GM23338 (cell line): ENCODE data around the gene MYOD1. TPM values are rescaled to one million over a fixed set of nuclear protein-coding genes. Genes with fewer than 3 reads are reported as not detected.

Experiments
- ATAC-seq: fragments of 200-7000 bp; cut with Tn5 transposase; 3 replicates; pipeline ENCODE4 v1.9.1; 2020
- DNase-seq: peaks from one replicate; pipeline ENCODE4 v3.0.0-alpha.2; 2015; ENCODE audit warnings: low spot score
- H2AFZ ChIP-seq: fragments of 200-600 bp; sonication (generic); 2 replicates; pipeline ENCODE4 v1.8.0; 2016; ENCODE audit warnings: antibody characterized with exemption, mild to moderate bottlenecking, moderate library complexity
- H3F3A ChIP-seq: fragments of 200-600 bp; sonication (generic); replicated peaks from 2 replicates; pipeline ENCODE4 v1.8.0; 2017; ENCODE audit warnings: antibody characterized with exemption, mixed run types, low read depth
- H3K27ac ChIP-seq: fragments of 200-600 bp; sonication (generic); 2 replicates; pipeline ENCODE4 v1.6.1; 2016; ENCODE audit warnings: low read depth
- H3K27me3 ChIP-seq: fragments of 200-600 bp; sonication (generic); 2 replicates; pipeline ENCODE4 v1.8.0; 2016; ENCODE audit warnings: mild to moderate bottlenecking, mixed run types, moderate library complexity; ENCODE audit not compliant: insufficient read depth
- H3K36me3 ChIP-seq: fragments of 200-600 bp; sonication (generic); 2 replicates; pipeline ENCODE4 v1.8.0; 2016; ENCODE audit warnings: mild to moderate bottlenecking; ENCODE audit not compliant: insufficient read depth
- H3K4me1 ChIP-seq: fragments of 200-600 bp; sonication (generic); 2 replicates; pipeline ENCODE4 v1.8.0; 2016; ENCODE audit warnings: mild to moderate bottlenecking, moderate library complexity; ENCODE audit not compliant: insufficient read depth
- H3K4me2 ChIP-seq: fragments of 200-600 bp; sonication (generic); 2 replicates; pipeline ENCODE4 v1.7.1; 2017; ENCODE audit warnings: mixed run types
- H3K4me3 ChIP-seq: fragments of 200-600 bp; sonication (generic); 2 replicates; pipeline ENCODE4 v1.6.1; 2016; ENCODE audit warnings: mixed run types
- H3K79me2 ChIP-seq: fragments of 200-600 bp; sonication (generic); replicated peaks from 2 replicates; pipeline ENCODE4 v1.8.0; 2017; ENCODE audit warnings: mild to moderate bottlenecking; ENCODE audit not compliant: insufficient read depth
- H3K9me2 ChIP-seq: fragments of 200-600 bp; sonication (generic); 2 replicates; pipeline ENCODE4 v1.8.0; 2017; ENCODE audit not compliant: insufficient read depth
- H4K20me1 ChIP-seq: fragments of 200-600 bp; sonication (generic); replicated peaks from 2 replicates; pipeline ENCODE4 v1.8.0; 2017; ENCODE audit warnings: mild to moderate bottlenecking; ENCODE audit not compliant: insufficient read depth
- H3K27ac Mint-ChIP-seq: 2 replicates; pipeline ENCODE4 v1.8.0; 2020; ENCODE audit warnings: inconsistent platforms, mild to moderate bottlenecking, moderate library complexity, mixed read lengths
- H3K27me3 Mint-ChIP-seq: 3 replicates; pipeline ENCODE4 v1.8.0; 2022; ENCODE audit warnings: low read depth, mild to moderate bottlenecking, moderate library complexity, mixed read lengths, inconsistent platforms; ENCODE audit not compliant: insufficient read depth, poor library complexity
- H3K36me3 Mint-ChIP-seq: 3 replicates; pipeline ENCODE4 v1.8.0; 2021; ENCODE audit warnings: low read depth, mild to moderate bottlenecking, inconsistent platforms, moderate library complexity, mixed read lengths
- H3K4me1 Mint-ChIP-seq: 3 replicates; pipeline ENCODE4 v1.8.0; 2020; ENCODE audit warnings: mild to moderate bottlenecking, inconsistent platforms, mixed read lengths
- H3K4me3 Mint-ChIP-seq: 3 replicates; pipeline ENCODE4 v1.8.0; 2021; ENCODE audit warnings: moderate library complexity, mild to moderate bottlenecking, inconsistent platforms, mixed read lengths
- H3K9me3 Mint-ChIP-seq: 3 replicates; pipeline ENCODE4 v1.8.0; 2020; ENCODE audit warnings: moderate library complexity, mild to moderate bottlenecking, inconsistent platforms, mixed read lengths
- CREB1 ChIP-seq: fragments of 250-450 bp; sonication (Bioruptor Pico); IDR thresholded peaks from 2 replicates; pipeline ENCODE4 v1.5.0; 2020; ENCODE audit warnings: low read depth, mild to moderate bottlenecking, moderate library complexity
- ETS1 ChIP-seq: IDR thresholded peaks from 2 replicates; pipeline ENCODE4 v1.6.1; 2016; ENCODE audit warnings: antibody characterized with exemption
- EZH2 ChIP-seq: fragments of 200-600 bp; sonication (generic); IDR thresholded peaks from one replicate; pipeline ENCODE4 v1.8.0; 2017; ENCODE audit warnings: antibody characterized with exemption, mild to moderate bottlenecking, low read depth; ENCODE audit not compliant: unreplicated experiment
- JUNB ChIP-seq: IDR thresholded peaks from one replicate; pipeline ENCODE4 v1.6.1; 2016; ENCODE audit warnings: antibody characterized with exemption; ENCODE audit not compliant: unreplicated experiment
- STAT1 ChIP-seq: IDR thresholded peaks from one replicate; pipeline ENCODE4 v1.6.1; 2016; ENCODE audit warnings: antibody characterized with exemption; ENCODE audit not compliant: unreplicated experiment
- ZNF114 ChIP-seq: fragments of 250-450 bp; sonication (Bioruptor Pico); IDR thresholded peaks from 2 replicates; pipeline ENCODE4 v1.5.0; 2020; ENCODE audit warnings: mild to moderate bottlenecking, moderate library complexity
- ZNF331 ChIP-seq: fragments of 250-450 bp; sonication (Bioruptor Pico); IDR thresholded peaks from 2 replicates; pipeline ENCODE4 v1.5.0; 2020; ENCODE audit warnings: low read depth, mild to moderate bottlenecking, moderate library complexity
- polyA plus RNA-seq: library from polyadenylated mRNA; unstranded; fragments of >200 nt; fragmentation: Nextera tagmentation; extraction: Ambion mirVana; gene quantifications from 2 replicates; pipeline ENCODE4 v1.2.1, GENCODE V29; 2016
- total RNA-seq: library from RNA; depleted of rRNA; stranded (reverse); fragments of >200 nt; shearing (Covaris generic); gene quantifications from 2 replicates; pipeline ENCODE4 v1.2.3, GENCODE V29; 2014
- TF ChIP-seq, protein P1 (sequence below), 2 experiments: fragments of 200-600 bp in 1 of 2; sonication (generic) in 1 of 2; conservative IDR thresholded peaks; 2 replicates each; pipeline versions ENCODE4 v1.5.1 to v1.6.1; 2016 to 2017; ENCODE audit warnings: antibody characterized with exemption in 2 of 2, low read depth in 2 of 2, mild to moderate bottlenecking in 2 of 2, moderate library complexity in 1 of 2
- TF ChIP-seq, protein P2 (sequence below): IDR thresholded peaks from one replicate; pipeline ENCODE4 v1.6.1; 2018; ENCODE audit warnings: antibody characterized with exemption; ENCODE audit not compliant: unreplicated experiment
- TF ChIP-seq, protein P3 (sequence below): fragments of 250-450 bp; sonication (Bioruptor Pico); IDR thresholded peaks from 2 replicates; pipeline ENCODE4 v1.5.0; 2020; ENCODE audit warnings: mild to moderate bottlenecking, moderate library complexity

The MYOD1 gene
- total and polyA plus RNA-seq, 2 experiments from 2014 or later, result not detected

GRCh38 chr11:17767914-17768313, 48.5 kb downstream of the MYOD1 start (continued):
- TF ChIP-seq ZNF114 (no peak), EZH2 (no peak), ZNF331 (no peak), STAT1 (no peak)
- TF ChIP-seq, protein P1, sequence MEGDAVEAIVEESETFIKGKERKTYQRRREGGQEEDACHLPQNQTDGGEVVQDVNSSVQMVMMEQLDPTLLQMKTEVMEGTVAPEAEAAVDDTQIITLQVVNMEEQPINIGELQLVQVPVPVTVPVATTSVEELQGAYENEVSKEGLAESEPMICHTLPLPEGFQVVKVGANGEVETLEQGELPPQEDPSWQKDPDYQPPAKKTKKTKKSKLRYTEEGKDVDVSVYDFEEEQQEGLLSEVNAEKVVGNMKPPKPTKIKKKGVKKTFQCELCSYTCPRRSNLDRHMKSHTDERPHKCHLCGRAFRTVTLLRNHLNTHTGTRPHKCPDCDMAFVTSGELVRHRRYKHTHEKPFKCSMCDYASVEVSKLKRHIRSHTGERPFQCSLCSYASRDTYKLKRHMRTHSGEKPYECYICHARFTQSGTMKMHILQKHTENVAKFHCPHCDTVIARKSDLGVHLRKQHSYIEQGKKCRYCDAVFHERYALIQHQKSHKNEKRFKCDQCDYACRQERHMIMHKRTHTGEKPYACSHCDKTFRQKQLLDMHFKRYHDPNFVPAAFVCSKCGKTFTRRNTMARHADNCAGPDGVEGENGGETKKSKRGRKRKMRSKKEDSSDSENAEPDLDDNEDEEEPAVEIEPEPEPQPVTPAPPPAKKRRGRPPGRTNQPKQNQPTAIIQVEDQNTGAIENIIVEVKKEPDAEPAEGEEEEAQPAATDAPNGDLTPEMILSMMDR (conservative IDR thresholded peaks at IDR 0.05; ENCODE audit: low read depth in 2 of 2), result no peak

- Mint-ChIP-seq H3K27ac (no peak overlapping the region), H3K4me3 (no peak overlapping the region), H3K4me1 (peaks cover 5% of the 10 kb centered on the region), H3K36me3 (no peaks in the 10 kb centered on the region), H3K9me3 (no peaks in the 10 kb centered on the region; the same call in 2 of the 3 replicates), H3K27me3 (peaks cover 3% of the 10 kb centered on the region)
- no peaks in the 10 kb centered on the region for H3K79me2 ChIP-seq
- ATAC-seq (no peak), DNase-seq (no peak)
- no peak overlapping the region for H3K4me2 ChIP-seq
- H3K9me2 ChIP-seq, result no peaks in the 10 kb centered on the region
- H2AFZ ChIP-seq, result no peak overlapping the region
- no peaks in the 10 kb centered on the region for H4K20me1 ChIP-seq
- H3K4me1 ChIP-seq, result no peaks in the 10 kb centered on the region
- no peaks in the 10 kb centered on the region for H3F3A ChIP-seq
- H3K4me3 ChIP-seq, result no peak overlapping the region
- no peaks in the 10 kb centered on the region for H3K36me3 ChIP-seq
- no peak overlapping the region for H3K27ac ChIP-seq
- no peaks in the 10 kb centered on the region for H3K27me3 ChIP-seq
- TF ChIP-seq JUNB (no peak), ETS1 (no peak), STAT1 (no peak), CREB1 (no peak), ZNF114 (no peak), ZNF331 (no peak)
- TF ChIP-seq, protein P2, sequence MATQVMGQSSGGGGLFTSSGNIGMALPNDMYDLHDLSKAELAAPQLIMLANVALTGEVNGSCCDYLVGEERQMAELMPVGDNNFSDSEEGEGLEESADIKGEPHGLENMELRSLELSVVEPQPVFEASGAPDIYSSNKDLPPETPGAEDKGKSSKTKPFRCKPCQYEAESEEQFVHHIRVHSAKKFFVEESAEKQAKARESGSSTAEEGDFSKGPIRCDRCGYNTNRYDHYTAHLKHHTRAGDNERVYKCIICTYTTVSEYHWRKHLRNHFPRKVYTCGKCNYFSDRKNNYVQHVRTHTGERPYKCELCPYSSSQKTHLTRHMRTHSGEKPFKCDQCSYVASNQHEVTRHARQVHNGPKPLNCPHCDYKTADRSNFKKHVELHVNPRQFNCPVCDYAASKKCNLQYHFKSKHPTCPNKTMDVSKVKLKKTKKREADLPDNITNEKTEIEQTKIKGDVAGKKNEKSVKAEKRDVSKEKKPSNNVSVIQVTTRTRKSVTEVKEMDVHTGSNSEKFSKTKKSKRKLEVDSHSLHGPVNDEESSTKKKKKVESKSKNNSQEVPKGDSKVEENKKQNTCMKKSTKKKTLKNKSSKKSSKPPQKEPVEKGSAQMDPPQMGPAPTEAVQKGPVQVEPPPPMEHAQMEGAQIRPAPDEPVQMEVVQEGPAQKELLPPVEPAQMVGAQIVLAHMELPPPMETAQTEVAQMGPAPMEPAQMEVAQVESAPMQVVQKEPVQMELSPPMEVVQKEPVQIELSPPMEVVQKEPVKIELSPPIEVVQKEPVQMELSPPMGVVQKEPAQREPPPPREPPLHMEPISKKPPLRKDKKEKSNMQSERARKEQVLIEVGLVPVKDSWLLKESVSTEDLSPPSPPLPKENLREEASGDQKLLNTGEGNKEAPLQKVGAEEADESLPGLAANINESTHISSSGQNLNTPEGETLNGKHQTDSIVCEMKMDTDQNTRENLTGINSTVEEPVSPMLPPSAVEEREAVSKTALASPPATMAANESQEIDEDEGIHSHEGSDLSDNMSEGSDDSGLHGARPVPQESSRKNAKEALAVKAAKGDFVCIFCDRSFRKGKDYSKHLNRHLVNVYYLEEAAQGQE, result no peak
- TF ChIP-seq, protein P3, sequence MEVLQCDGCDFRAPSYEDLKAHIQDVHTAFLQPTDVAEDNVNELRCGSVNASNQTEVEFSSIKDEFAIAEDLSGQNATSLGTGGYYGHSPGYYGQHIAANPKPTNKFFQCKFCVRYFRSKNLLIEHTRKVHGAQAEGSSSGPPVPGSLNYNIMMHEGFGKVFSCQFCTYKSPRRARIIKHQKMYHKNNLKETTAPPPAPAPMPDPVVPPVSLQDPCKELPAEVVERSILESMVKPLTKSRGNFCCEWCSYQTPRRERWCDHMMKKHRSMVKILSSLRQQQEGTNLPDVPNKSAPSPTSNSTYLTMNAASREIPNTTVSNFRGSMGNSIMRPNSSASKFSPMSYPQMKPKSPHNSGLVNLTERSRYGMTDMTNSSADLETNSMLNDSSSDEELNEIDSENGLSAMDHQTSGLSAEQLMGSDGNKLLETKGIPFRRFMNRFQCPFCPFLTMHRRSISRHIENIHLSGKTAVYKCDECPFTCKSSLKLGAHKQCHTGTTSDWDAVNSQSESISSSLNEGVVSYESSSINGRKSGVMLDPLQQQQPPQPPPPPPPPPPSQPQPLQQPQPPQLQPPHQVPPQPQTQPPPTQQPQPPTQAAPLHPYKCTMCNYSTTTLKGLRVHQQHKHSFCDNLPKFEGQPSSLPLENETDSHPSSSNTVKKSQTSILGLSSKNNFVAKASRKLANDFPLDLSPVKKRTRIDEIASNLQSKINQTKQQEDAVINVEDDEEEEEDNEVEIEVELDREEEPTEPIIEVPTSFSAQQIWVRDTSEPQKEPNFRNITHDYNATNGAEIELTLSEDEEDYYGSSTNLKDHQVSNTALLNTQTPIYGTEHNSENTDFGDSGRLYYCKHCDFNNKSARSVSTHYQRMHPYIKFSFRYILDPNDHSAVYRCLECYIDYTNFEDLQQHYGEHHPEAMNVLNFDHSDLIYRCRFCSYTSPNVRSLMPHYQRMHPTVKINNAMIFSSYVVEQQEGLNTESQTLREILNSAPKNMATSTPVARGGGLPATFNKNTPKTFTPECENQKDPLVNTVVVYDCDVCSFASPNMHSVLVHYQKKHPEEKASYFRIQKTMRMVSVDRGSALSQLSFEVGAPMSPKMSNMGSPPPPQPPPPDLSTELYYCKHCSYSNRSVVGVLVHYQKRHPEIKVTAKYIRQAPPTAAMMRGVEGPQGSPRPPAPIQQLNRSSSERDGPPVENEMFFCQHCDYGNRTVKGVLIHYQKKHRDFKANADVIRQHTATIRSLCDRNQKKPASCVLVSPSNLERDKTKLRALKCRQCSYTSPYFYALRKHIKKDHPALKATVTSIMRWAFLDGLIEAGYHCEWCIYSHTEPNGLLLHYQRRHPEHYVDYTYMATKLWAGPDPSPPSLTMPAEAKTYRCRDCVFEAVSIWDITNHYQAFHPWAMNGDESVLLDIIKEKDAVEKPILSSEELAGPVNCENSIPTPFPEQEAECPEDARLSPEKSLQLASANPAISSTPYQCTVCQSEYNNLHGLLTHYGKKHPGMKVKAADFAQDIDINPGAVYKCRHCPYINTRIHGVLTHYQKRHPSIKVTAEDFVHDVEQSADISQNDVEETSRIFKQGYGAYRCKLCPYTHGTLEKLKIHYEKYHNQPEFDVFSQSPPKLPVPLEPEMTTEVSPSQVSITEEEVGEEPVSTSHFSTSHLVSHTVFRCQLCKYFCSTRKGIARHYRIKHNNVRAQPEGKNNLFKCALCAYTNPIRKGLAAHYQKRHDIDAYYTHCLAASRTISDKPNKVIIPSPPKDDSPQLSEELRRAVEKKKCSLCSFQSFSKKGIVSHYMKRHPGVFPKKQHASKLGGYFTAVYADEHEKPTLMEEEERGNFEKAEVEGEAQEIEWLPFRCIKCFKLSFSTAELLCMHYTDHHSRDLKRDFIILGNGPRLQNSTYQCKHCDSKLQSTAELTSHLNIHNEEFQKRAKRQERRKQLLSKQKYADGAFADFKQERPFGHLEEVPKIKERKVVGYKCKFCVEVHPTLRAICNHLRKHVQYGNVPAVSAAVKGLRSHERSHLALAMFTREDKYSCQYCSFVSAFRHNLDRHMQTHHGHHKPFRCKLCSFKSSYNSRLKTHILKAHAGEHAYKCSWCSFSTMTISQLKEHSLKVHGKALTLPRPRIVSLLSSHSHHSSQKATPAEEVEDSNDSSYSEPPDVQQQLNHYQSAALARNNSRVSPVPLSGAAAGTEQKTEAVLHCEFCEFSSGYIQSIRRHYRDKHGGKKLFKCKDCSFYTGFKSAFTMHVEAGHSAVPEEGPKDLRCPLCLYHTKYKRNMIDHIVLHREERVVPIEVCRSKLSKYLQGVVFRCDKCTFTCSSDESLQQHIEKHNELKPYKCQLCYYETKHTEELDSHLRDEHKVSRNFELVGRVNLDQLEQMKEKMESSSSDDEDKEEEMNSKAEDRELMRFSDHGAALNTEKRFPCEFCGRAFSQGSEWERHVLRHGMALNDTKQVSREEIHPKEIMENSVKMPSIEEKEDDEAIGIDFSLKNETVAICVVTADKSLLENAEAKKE (CRISPR knock-in tag), result no peak
- TF ChIP-seq, protein P1 (conservative IDR thresholded peaks at IDR 0.05; ENCODE audit: low read depth in 2 of 2), result no peak
Observed at GRCh38 chr11:17768547-17768946, 49.2 kb downstream of the MYOD1 start.
